Liver (tissue), 9 donors: ENCODE data around the gene CALM3. TPM values are rescaled to one million over a fixed set of nuclear protein-coding genes. Genes with fewer than 3 reads are reported as not detected.

Source experiments
- DNase-seq: peaks from one replicate; pipeline ENCODE4 v3.0.0-alpha.2; 2017; ENCODE audit warnings: low spot score
- H3K27ac ChIP-seq, 2 donors: one replicate each; pipeline ENCODE4 v1.7.0; 2013; ENCODE audit warnings: inconsistent platforms in 2 of 2, low read length in 2 of 2, control low read depth in 1 of 2, low read depth in 1 of 2, mild to moderate bottlenecking in 1 of 2
- H3K27me3 ChIP-seq, 4 donors: one replicate each; pipeline versions ENCODE4 v1.6.1 to v1.7.0; 2013; ENCODE audit warnings: low read length in 3 of 4, inconsistent platforms in 1 of 4, mild to moderate bottlenecking in 1 of 4, moderate library complexity in 1 of 4; ENCODE audit not compliant: control insufficient read depth in 4 of 4, insufficient read depth in 4 of 4
- H3K36me3 ChIP-seq, 4 donors: one replicate each; pipeline versions ENCODE4 v1.6.1 to v1.7.0; 2013; ENCODE audit warnings: low read length in 3 of 4, mild to moderate bottlenecking in 3 of 4, low read depth in 1 of 4, moderate library complexity in 1 of 4; ENCODE audit not compliant: control insufficient read depth in 4 of 4, insufficient read depth in 3 of 4
- H3K4me1 ChIP-seq, 4 donors: one replicate each; pipeline versions ENCODE4 v1.6.1 to v1.7.0; 2013; ENCODE audit warnings: low read length in 3 of 4, mild to moderate bottlenecking in 3 of 4, moderate library complexity in 1 of 4; ENCODE audit not compliant: control insufficient read depth in 4 of 4, insufficient read depth in 4 of 4
- H3K4me3 ChIP-seq, 3 donors: one replicate each; pipeline versions ENCODE4 v1.6.1 to v1.7.0; 2013; ENCODE audit warnings: low read length in 3 of 3, control low read depth in 1 of 3, low read depth in 1 of 3, mild to moderate bottlenecking in 1 of 3
- H3K9ac ChIP-seq, 2 donors: one replicate each; pipeline ENCODE4 v1.7.0; 2013; ENCODE audit warnings: low read length in 2 of 2, mild to moderate bottlenecking in 2 of 2, moderate library complexity in 2 of 2, control low read depth in 1 of 2, low read depth in 1 of 2
- H3K9me3 ChIP-seq, 4 donors: one replicate each; pipeline versions ENCODE4 v1.6.1 to v1.7.0; 2013; ENCODE audit warnings: low read length in 3 of 4; ENCODE audit not compliant: control insufficient read depth in 4 of 4
- EGR1 ChIP-seq, 2 donors: IDR thresholded peaks; 2 replicates each; pipeline ENCODE4 v1.6.1; 2016 to 2018; ENCODE audit warnings: antibody characterized with exemption in 2 of 2, low read depth in 2 of 2
- FOXA1 ChIP-seq: IDR thresholded peaks from 2 replicates; pipeline ENCODE4 v1.6.1; 2016; ENCODE audit warnings: antibody characterized with exemption
- FOXA2 ChIP-seq: IDR thresholded peaks from 2 replicates; pipeline ENCODE4 v1.6.1; 2016; ENCODE audit warnings: antibody characterized with exemption
- GABPA ChIP-seq, 2 donors: IDR thresholded peaks in 1 of 2; conservative IDR thresholded peaks in 1 of 2; 2 replicates each; pipeline ENCODE4 v1.6.1; 2016; ENCODE audit warnings: antibody characterized with exemption in 2 of 2, mild to moderate bottlenecking in 1 of 2, moderate library complexity in 1 of 2
- HNF4A ChIP-seq, 2 donors: conservative IDR thresholded peaks; 2 replicates each; pipeline ENCODE4 v1.6.1; 2016; ENCODE audit warnings: antibody characterized with exemption in 2 of 2, mild to moderate bottlenecking in 2 of 2
- HNF4G ChIP-seq: IDR thresholded peaks from 2 replicates; pipeline ENCODE4 v1.6.1; 2016; ENCODE audit warnings: antibody characterized with exemption
- JUND ChIP-seq, 2 donors: IDR thresholded peaks; 2 replicates each; pipeline ENCODE4 v1.6.1; 2016; ENCODE audit warnings: antibody characterized with exemption in 2 of 2
- RAD21 ChIP-seq, 2 donors: IDR thresholded peaks; 2 replicates each; pipeline ENCODE4 v1.6.1; 2016; ENCODE audit warnings: antibody characterized with exemption in 2 of 2, mild to moderate bottlenecking in 2 of 2
- RXRA ChIP-seq, 2 donors: IDR thresholded peaks; 2 replicates each; pipeline ENCODE4 v1.6.1; 2017 to 2018; ENCODE audit warnings: antibody characterized with exemption in 2 of 2, mild to moderate bottlenecking in 1 of 2
- SP1 ChIP-seq: IDR thresholded peaks from 2 replicates; pipeline ENCODE4 v1.6.1; 2018; ENCODE audit warnings: antibody characterized with exemption, mild to moderate bottlenecking
- TAF1 ChIP-seq: conservative IDR thresholded peaks from 2 replicates; pipeline ENCODE4 v1.6.1; 2016; ENCODE audit warnings: antibody characterized with exemption, mild to moderate bottlenecking
- YY1 ChIP-seq: IDR thresholded peaks from 2 replicates; pipeline ENCODE4 v1.6.1; 2016; ENCODE audit warnings: antibody characterized with exemption, mild to moderate bottlenecking
- WGBS: extraction: QIAGEN DNeasy Blood & Tissue Kit; methylation state at CpG from one replicate; pipeline ENCODE4 v1.1.7; 2013; 5-methylcytosine and 5-hydroxymethylcytosine counted together
- polyA plus RNA-seq, 2 donors: library from polyadenylated mRNA; stranded (reverse) in 1 of 2; unstranded in 1 of 2; fragments of 200-250 nt in 1 of 2; fragments of >200 nt in 1 of 2; fragmentation: Nextera tagmentation in 1 of 2; extraction: Ambion mirVana in 1 of 2; gene quantifications; one replicate each; pipeline versions ENCODE4 v1.2.1 to v1.2.3, GENCODE V29; 2013 to 2015
- total RNA-seq, 2 donors: library from RNA; depleted of rRNA; stranded (reverse); fragments of >200 nt; gene quantifications; one replicate each; pipeline ENCODE4 v1.2.3, GENCODE V29; 2014
- TF ChIP-seq, protein P1 (sequence below): fragments of 150-350 bp; IDR thresholded peaks from 2 replicates; pipeline ENCODE4 v1.5.1; 2017; ENCODE audit warnings: improper control_type of control experiment, low read depth, low read length; ENCODE audit not compliant: missing input control
- TF ChIP-seq, protein P2 (sequence below): IDR thresholded peaks from 2 replicates; pipeline ENCODE4 v1.6.1; 2016; ENCODE audit warnings: antibody characterized with exemption, mild to moderate bottlenecking
- TF ChIP-seq, protein P3 (sequence below): IDR thresholded peaks from 2 replicates; pipeline ENCODE4 v1.6.1; 2016; ENCODE audit warnings: antibody characterized with exemption
- donor health status: healthy.
- donor health status: healthy.
- donor health status: healthy.
- donor health status: healthy.
- donor health status: healthy.

CALM3 gene
- total and polyA plus RNA-seq, 4 donors, result 51.4 to 112 (median 81.7) TPM

DNA sequence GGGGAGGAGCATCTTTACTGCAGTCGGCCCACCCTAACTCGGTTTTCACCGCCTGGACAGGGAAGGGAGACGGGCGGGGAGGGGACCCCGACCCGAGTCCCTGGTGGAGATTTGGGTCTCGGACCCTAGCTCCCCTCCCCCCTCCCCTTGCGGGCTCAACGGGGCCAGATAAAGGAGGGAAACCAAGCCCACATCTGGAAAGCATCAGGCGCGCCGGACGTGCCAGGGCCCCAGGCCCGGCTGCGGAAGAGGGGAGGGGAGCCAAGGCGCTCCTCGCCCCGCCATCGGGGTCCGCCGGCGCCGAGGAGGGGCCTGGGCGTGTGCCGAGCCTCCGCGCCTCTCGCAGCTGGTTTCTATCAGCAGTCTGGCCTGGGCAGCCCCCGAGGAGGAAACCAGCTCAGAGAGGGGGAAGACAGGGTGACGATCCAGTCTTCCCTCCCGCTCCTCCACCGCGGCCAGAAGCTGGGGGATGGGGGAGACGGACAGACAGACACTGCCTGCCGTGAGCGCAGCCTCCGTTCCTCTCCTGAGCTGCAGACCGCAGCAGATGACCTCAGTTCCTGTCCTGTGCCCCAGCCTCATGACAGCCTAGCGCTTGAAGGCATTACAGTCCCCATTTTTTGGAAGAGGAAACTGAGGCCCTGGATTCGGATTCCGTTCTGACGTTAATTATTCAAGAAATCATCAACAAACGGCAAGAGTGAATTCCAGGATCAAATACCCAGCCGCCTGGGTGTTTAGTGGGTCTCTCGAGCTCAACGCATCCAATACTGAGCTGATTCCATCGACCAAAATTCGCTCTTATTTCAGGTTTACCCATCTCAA, 38.4 kb downstream of the CALM3 start (continued):
- no peak for TF ChIP-seq FOXA2
- no peak for TF ChIP-seq HNF4A (conservative IDR thresholded peaks at IDR 0.05)
- TF ChIP-seq JUND (IDR thresholded peaks at IDR 0.05), result no peak

DNA sequence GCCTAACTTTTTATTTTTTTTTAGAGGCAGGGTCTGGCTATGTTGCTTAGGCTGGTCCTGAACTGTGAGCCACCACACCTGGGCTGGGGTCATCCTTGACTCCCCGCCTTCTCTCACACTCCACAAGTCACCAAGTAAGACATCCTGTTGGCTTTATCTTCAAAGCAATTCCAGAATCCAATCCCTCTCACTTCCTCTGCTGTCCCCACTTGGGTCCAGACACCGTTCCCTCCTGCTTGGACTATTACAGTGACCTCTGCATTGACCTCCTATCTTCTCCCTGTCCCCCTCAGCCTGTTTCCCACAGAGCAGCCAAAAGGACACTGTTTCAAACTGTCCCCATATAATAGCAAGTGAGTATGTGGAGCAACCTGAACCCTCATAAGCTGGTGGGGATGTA, 39.5 kb downstream of the CALM3 start:
- 86% methylated on average over 2 of the region's 2 CpGs for WGBS
- H3K4me1 ChIP-seq, result peaks cover 0 to 17% (median 14%) of the 10 kb centered on the region in 4 donors
- DNase-seq, result no peak
- no peak overlapping the region for H3K9ac ChIP-seq
- H3K4me3 ChIP-seq, result no peak overlapping the region
- H3K9me3 ChIP-seq, result no peaks in the 10 kb centered on the region
- H3K27ac ChIP-seq, result no peak overlapping the region
- no peaks in the 10 kb centered on the region for H3K36me3 ChIP-seq
- peaks cover 0 to 9% (median 3%) of the 10 kb centered on the region in 4 donors for H3K27me3 ChIP-seq
- TF ChIP-seq, protein P1, sequence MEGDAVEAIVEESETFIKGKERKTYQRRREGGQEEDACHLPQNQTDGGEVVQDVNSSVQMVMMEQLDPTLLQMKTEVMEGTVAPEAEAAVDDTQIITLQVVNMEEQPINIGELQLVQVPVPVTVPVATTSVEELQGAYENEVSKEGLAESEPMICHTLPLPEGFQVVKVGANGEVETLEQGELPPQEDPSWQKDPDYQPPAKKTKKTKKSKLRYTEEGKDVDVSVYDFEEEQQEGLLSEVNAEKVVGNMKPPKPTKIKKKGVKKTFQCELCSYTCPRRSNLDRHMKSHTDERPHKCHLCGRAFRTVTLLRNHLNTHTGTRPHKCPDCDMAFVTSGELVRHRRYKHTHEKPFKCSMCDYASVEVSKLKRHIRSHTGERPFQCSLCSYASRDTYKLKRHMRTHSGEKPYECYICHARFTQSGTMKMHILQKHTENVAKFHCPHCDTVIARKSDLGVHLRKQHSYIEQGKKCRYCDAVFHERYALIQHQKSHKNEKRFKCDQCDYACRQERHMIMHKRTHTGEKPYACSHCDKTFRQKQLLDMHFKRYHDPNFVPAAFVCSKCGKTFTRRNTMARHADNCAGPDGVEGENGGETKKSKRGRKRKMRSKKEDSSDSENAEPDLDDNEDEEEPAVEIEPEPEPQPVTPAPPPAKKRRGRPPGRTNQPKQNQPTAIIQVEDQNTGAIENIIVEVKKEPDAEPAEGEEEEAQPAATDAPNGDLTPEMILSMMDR, result no peak
- TF ChIP-seq TAF1 (no peak), GABPA (IDR thresholded peaks at IDR 0.05 in 1 of 2, conservative IDR thresholded peaks at IDR 0.05 in 1 of 2) (no peak), SP1 (no peak), RAD21 (IDR thresholded peaks at IDR 0.05) (no peak)

DNA sequence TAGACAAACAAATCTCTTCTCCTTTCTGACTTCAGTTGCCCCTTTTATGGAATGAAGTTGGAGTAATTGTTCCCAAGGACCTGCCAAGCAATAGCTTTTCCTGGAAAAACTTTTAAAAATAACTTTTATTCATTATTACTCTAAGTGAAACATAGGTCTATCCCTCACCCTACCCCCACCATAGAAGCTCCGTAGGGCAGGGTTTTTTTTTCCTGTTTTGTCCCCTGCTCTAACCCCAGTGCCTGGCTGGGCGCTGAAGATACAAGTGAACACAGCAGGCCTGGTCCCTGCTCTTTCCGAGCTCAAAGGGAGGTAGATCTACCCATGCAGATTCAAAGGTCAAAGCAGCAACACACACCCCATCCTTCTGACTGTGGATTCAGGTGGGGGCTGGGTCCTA, 43.6 kb downstream of the CALM3 start:
- Histone ChIP-seq H3K4me1 (peaks cover 0 to 2% (median 1%) of the 10 kb centered on the region in 4 donors), H3K4me3 (no peak overlapping the region), H3K9ac (no peak overlapping the region), H3K36me3 (no peaks in the 10 kb centered on the region), H3K9me3 (no peaks in the 10 kb centered on the region), H3K27ac (no peak overlapping the region), H3K27me3 (peaks cover 2 to 15% (median 4%) of the 10 kb centered on the region in 4 donors)
- TF ChIP-seq FOXA1 (no peak), YY1 (no peak), GABPA (IDR thresholded peaks at IDR 0.05 in 1 of 2, conservative IDR thresholded peaks at IDR 0.05 in 1 of 2) (no peak), EGR1 (IDR thresholded peaks at IDR 0.05; ENCODE audit: low read depth in 2 of 2) (no peak), RXRA (IDR thresholded peaks at IDR 0.05) (no peak), HNF4A (conservative IDR thresholded peaks at IDR 0.05) (no peak), TAF1 (no peak), HNF4G (no peak), SP1 (no peak), JUND (IDR thresholded peaks at IDR 0.05) (no peak)
- TF ChIP-seq, protein P2, sequence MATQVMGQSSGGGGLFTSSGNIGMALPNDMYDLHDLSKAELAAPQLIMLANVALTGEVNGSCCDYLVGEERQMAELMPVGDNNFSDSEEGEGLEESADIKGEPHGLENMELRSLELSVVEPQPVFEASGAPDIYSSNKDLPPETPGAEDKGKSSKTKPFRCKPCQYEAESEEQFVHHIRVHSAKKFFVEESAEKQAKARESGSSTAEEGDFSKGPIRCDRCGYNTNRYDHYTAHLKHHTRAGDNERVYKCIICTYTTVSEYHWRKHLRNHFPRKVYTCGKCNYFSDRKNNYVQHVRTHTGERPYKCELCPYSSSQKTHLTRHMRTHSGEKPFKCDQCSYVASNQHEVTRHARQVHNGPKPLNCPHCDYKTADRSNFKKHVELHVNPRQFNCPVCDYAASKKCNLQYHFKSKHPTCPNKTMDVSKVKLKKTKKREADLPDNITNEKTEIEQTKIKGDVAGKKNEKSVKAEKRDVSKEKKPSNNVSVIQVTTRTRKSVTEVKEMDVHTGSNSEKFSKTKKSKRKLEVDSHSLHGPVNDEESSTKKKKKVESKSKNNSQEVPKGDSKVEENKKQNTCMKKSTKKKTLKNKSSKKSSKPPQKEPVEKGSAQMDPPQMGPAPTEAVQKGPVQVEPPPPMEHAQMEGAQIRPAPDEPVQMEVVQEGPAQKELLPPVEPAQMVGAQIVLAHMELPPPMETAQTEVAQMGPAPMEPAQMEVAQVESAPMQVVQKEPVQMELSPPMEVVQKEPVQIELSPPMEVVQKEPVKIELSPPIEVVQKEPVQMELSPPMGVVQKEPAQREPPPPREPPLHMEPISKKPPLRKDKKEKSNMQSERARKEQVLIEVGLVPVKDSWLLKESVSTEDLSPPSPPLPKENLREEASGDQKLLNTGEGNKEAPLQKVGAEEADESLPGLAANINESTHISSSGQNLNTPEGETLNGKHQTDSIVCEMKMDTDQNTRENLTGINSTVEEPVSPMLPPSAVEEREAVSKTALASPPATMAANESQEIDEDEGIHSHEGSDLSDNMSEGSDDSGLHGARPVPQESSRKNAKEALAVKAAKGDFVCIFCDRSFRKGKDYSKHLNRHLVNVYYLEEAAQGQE, result no peak
- TF ChIP-seq, protein P3, sequence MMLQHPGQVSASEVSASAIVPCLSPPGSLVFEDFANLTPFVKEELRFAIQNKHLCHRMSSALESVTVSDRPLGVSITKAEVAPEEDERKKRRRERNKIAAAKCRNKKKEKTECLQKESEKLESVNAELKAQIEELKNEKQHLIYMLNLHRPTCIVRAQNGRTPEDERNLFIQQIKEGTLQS, result no peak
- no peak for DNase-seq
- 49% methylated on average over 3 of the region's 3 CpGs for WGBS
